WTC11 (cell line): ENCODE data around the gene IP6K3. TPM values are rescaled to one million over a fixed set of nuclear protein-coding genes. Genes with fewer than 3 reads are reported as not detected.

ENCODE experiments used
- ATAC-seq: fragments of 200-7000 bp; cut with Tn5 transposase; 2 replicates; pipeline ENCODE4 v1.10.0; 2021; ENCODE audit warnings: mild to moderate bottlenecking, moderate library complexity
- CTCF ChIA-PET: fragments of 300-600 bp; sonication (Branson Sonifier 250); formaldehyde crosslinking; loops from one replicate; lab custom pipeline; 2021; ENCODE audit warnings: antibody characterized with exemption; lab: Charles Lee
- POLR2A ChIA-PET: fragments of 350-600 bp; sonication (Branson Sonifier 250); formaldehyde crosslinking; loops from one replicate; lab custom pipeline; 2021; ENCODE audit warnings: antibody characterized with exemption; lab: Charles Lee
- DNase-seq: peaks from one replicate; pipeline ENCODE4 v3.0.0; 2021; ENCODE audit warnings: low spot score
- H3K27ac Mint-ChIP-seq: 2 replicates; pipeline ENCODE4 v1.8.0; 2021; ENCODE audit warnings: mixed read lengths
- H3K27me3 Mint-ChIP-seq: 2 replicates; pipeline ENCODE4 v1.8.0; 2021; ENCODE audit warnings: low read depth, mild to moderate bottlenecking, moderate library complexity, mixed read lengths
- H3K36me3 Mint-ChIP-seq: 2 replicates; pipeline ENCODE4 v1.8.0; 2021; ENCODE audit warnings: mixed read lengths
- H3K4me1 Mint-ChIP-seq: 2 replicates; pipeline ENCODE4 v1.8.0; 2022; ENCODE audit warnings: mixed read lengths
- H3K4me3 Mint-ChIP-seq: 2 replicates; pipeline ENCODE4 v1.8.0; 2021; ENCODE audit warnings: mild to moderate bottlenecking, moderate library complexity, mixed read lengths
- H3K9me3 Mint-ChIP-seq: 2 replicates; pipeline ENCODE4 v1.8.0; 2021; ENCODE audit warnings: mixed read lengths
- FOXK1 ChIP-seq: sonication (generic); formaldehyde crosslinking; IDR thresholded peaks from 2 replicates; pipeline ENCODE4 v1.8.0; 2022; ENCODE audit warnings: mild to moderate bottlenecking, moderate library complexity, missing genetic modification reagents
- IRF2 ChIP-seq: sonication (generic); formaldehyde crosslinking; IDR thresholded peaks from 2 replicates; pipeline ENCODE4 v1.8.0; 2022; ENCODE audit warnings: low read depth, missing genetic modification reagents, borderline replicate concordance
- JAZF1 ChIP-seq: fragments of 250-450 bp; sonication (Bioruptor Pico); IDR thresholded peaks from 2 replicates; pipeline ENCODE4 v1.9.0; 2021; ENCODE audit warnings: moderate library complexity, mild to moderate bottlenecking, inconsistent platforms
- NFE2L1 ChIP-seq: sonication (generic); formaldehyde crosslinking; IDR thresholded peaks from 2 replicates; pipeline ENCODE4 v1.8.1; 2023; ENCODE audit warnings: missing genetic modification reagents
- SP1 ChIP-seq: sonication (generic); formaldehyde crosslinking; conservative IDR thresholded peaks from 2 replicates; pipeline ENCODE4 v1.8.1; 2022; ENCODE audit warnings: missing genetic modification reagents
- total RNA-seq: library from RNA; stranded (reverse); gene quantifications from 3 replicates; pipeline ENCODE4 v1.2.3, GENCODE V29; 2021
- TF ChIP-seq, protein P1 (sequence below): sonication (generic); formaldehyde crosslinking; conservative IDR thresholded peaks from 2 replicates; pipeline ENCODE4 v1.8.1; 2023; ENCODE audit warnings: mild to moderate bottlenecking, low read depth, missing genetic modification reagents, moderate library complexity
- TF ChIP-seq, protein P2 (sequence below): sonication (generic); formaldehyde crosslinking; IDR thresholded peaks from 2 replicates; pipeline ENCODE4 v1.8.1; 2022; ENCODE audit warnings: missing genetic modification reagents, borderline replicate concordance
- TF ChIP-seq, protein P3 (sequence below): sonication (generic); formaldehyde crosslinking; IDR thresholded peaks from 2 replicates; pipeline ENCODE4 v1.8.1; 2023; ENCODE audit warnings: mild to moderate bottlenecking, moderate library complexity, missing genetic modification reagents
- TF ChIP-seq, protein P4 (sequence below): sonication (generic); formaldehyde crosslinking; IDR thresholded peaks from 2 replicates; pipeline ENCODE4 v1.8.1; 2022; ENCODE audit warnings: low read depth, missing genetic modification reagents, borderline replicate concordance
- TF ChIP-seq, protein P5 (sequence below): sonication (generic); formaldehyde crosslinking; IDR thresholded peaks from 2 replicates; pipeline ENCODE4 v1.8.0; 2023; ENCODE audit warnings: mild to moderate bottlenecking, missing genetic modification reagents

IP6K3 gene
- total RNA-seq, 1 experiment from 2014 or later: 1.1 TPM

DNA sequence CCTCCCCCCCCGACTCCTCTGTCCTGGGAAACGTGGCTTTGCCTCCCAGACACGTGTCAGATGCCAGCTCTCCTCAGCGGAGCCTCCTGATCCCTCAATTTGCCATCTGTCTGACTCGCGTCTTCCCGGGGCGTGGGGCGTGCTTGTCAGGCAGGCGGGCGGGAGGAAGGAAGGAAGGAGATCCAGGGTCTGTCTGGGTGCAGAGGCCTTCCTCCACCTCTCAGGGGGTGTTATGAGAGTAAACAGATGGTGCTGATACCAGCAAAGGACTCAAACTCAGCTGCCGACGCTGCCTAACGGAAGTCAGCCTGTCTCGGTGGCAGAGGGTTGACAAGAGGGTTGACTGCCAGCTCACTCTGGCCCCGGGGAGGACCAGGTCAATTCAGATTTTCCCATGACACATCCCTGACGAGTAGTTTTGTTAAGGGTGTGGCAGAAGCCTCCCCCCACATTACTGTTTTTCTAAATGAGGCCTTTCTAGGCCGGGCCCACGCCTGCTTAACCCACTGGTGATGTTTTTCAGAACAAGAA lies 52.2 kb downstream of the IP6K3 start (continued):
- TF ChIP-seq, protein P1, sequence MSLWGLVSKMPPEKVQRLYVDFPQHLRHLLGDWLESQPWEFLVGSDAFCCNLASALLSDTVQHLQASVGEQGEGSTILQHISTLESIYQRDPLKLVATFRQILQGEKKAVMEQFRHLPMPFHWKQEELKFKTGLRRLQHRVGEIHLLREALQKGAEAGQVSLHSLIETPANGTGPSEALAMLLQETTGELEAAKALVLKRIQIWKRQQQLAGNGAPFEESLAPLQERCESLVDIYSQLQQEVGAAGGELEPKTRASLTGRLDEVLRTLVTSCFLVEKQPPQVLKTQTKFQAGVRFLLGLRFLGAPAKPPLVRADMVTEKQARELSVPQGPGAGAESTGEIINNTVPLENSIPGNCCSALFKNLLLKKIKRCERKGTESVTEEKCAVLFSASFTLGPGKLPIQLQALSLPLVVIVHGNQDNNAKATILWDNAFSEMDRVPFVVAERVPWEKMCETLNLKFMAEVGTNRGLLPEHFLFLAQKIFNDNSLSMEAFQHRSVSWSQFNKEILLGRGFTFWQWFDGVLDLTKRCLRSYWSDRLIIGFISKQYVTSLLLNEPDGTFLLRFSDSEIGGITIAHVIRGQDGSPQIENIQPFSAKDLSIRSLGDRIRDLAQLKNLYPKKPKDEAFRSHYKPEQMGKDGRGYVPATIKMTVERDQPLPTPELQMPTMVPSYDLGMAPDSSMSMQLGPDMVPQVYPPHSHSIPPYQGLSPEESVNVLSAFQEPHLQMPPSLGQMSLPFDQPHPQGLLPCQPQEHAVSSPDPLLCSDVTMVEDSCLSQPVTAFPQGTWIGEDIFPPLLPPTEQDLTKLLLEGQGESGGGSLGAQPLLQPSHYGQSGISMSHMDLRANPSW: no peak
- TF ChIP-seq SP1 (no peak), NFE2L1 (CRISPR knock-in tag) (no peak)
- TF ChIP-seq, protein P2, sequence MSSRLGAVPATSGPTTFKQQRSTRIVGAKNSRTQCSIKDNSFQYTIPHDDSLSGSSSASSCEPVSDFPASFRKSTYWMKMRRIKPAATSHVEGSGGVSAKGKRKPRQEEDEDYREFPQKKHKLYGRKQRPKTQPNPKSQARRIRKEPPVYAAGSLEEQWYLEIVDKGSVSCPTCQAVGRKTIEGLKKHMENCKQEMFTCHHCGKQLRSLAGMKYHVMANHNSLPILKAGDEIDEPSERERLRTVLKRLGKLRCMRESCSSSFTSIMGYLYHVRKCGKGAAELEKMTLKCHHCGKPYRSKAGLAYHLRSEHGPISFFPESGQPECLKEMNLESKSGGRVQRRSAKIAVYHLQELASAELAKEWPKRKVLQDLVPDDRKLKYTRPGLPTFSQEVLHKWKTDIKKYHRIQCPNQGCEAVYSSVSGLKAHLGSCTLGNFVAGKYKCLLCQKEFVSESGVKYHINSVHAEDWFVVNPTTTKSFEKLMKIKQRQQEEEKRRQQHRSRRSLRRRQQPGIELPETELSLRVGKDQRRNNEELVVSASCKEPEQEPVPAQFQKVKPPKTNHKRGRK (CRISPR knock-in tag): no peak
- TF ChIP-seq, protein P3, sequence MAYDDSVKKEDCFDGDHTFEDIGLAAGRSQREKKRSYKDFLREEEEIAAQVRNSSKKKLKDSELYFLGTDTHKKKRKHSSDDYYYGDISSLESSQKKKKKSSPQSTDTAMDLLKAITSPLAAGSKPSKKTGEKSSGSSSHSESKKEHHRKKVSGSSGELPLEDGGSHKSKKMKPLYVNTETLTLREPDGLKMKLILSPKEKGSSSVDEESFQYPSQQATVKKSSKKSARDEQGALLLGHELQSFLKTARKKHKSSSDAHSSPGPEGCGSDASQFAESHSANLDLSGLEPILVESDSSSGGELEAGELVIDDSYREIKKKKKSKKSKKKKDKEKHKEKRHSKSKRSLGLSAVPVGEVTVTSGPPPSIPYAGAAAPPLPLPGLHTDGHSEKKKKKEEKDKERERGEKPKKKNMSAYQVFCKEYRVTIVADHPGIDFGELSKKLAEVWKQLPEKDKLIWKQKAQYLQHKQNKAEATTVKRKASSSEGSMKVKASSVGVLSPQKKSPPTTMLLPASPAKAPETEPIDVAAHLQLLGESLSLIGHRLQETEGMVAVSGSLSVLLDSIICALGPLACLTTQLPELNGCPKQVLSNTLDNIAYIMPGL (CRISPR knock-in tag): no peak
- TF ChIP-seq, all 79 proteins: peak for 0

DNA sequence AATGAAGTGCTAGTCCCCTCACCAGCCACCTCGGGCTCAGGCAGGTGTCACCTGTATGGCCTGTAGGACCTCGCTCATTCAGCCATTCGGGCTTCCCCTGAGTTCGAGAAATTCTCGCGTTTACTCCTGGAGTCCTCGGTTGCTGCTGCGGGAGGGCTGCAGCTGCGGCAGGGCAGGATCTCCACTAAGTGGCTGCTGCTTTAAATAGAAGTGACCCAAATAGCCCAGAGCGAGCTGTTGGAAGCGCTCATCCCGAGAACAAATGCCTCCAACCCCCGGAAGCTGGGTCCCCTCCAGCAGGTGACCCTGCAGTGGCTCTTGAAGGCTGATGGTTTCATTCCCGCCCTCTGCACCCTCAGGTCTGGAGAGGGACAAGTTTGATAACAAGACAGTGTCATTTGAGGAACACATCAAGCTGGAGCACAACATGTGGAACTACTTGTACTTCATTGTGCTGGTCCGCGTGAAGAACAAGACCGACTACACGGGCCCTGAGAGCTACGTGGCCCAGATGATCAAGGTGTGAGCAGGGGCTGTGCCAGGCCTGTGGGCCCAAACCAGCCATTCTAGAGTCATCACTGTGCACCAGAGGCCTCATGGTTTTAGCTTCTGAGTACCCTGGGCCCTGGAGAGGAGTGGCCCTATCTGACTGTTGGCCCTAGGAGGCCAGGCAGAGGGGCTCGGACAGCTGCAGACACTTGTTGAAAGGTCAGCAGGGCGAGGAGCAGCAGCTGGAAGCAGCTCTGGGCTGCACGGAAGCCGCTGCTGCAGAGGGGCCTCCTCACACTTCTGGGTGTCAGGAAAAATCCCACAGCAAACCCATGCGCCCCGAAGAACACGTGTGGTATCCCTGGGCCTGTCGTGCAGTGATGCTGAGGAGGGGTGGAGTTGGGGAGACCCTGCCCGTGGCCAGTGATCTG lies 53.3 kb downstream of the IP6K3 start:
- TF ChIP-seq, protein P2 (CRISPR knock-in tag): no peak
- TF ChIP-seq FOXK1 (CRISPR knock-in tag) (no peak), IRF2 (CRISPR knock-in tag) (no peak), JAZF1 (CRISPR knock-in tag) (no peak)
- TF ChIP-seq, protein P4, sequence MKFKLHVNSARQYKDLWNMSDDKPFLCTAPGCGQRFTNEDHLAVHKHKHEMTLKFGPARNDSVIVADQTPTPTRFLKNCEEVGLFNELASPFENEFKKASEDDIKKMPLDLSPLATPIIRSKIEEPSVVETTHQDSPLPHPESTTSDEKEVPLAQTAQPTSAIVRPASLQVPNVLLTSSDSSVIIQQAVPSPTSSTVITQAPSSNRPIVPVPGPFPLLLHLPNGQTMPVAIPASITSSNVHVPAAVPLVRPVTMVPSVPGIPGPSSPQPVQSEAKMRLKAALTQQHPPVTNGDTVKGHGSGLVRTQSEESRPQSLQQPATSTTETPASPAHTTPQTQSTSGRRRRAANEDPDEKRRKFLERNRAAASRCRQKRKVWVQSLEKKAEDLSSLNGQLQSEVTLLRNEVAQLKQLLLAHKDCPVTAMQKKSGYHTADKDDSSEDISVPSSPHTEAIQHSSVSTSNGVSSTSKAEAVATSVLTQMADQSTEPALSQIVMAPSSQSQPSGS (CRISPR knock-in tag): no peak
- TF ChIP-seq, protein P5, sequence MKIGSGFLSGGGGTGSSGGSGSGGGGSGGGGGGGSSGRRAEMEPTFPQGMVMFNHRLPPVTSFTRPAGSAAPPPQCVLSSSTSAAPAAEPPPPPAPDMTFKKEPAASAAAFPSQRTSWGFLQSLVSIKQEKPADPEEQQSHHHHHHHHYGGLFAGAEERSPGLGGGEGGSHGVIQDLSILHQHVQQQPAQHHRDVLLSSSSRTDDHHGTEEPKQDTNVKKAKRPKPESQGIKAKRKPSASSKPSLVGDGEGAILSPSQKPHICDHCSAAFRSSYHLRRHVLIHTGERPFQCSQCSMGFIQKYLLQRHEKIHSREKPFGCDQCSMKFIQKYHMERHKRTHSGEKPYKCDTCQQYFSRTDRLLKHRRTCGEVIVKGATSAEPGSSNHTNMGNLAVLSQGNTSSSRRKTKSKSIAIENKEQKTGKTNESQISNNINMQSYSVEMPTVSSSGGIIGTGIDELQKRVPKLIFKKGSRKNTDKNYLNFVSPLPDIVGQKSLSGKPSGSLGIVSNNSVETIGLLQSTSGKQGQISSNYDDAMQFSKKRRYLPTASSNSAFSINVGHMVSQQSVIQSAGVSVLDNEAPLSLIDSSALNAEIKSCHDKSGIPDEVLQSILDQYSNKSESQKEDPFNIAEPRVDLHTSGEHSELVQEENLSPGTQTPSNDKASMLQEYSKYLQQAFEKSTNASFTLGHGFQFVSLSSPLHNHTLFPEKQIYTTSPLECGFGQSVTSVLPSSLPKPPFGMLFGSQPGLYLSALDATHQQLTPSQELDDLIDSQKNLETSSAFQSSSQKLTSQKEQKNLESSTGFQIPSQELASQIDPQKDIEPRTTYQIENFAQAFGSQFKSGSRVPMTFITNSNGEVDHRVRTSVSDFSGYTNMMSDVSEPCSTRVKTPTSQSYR (CRISPR knock-in tag): no peak
- Mint-ChIP-seq H3K27me3 (no peaks in the 10 kb centered on the region), H3K27ac (peak overlapping the region; percentile 72; the same call in 1 of the 2 replicates), H3K36me3 (peaks cover 61% of the 10 kb centered on the region), H3K4me1 (peaks cover 15% of the 10 kb centered on the region), H3K4me3 (no peak overlapping the region), H3K9me3 (no peaks in the 10 kb centered on the region)
- ChIA-PET CTCF (interaction anchor here (1.3 to 1.8 kb wide), 3 partner anchors 86 to 108 kb away, joined by 3 to 5 read pairs (median 4); no protein-coding TSS in a partner anchor), POLR2A (interaction anchor here (0.7 kb wide), 1 partner anchor 18 kb away, joined by 3 read pairs; no protein-coding TSS in a partner anchor)
- DNase-seq (no peak), ATAC-seq (no peak)
